ENCODE data around the gene TBC1D3L.
"Not testable (repeated sequence)": the region's sequence is repeated elsewhere in the genome, so short reads cannot be mapped to it uniquely, and the experiment has no call there.

Gene TBC1D3L

DNA sequence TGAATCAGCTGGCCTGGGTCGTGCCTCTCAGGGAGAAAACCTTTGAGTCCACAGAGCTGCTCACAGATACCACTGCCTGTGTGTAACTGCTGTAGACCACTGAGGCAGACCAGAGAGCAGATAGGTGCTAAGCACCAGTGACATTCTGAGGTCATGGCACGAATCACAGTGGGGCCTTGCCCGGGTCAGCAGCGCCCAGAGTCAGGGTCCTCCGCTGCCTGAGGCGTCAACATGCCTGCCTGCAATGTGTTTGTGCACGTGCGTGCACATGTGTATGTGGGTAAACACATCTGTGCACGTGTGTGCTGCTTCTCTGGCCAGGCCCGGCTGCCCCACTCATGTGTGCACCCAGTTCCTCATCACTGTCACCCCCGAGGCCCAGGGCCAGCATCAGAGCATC is at the start of gene TBC1D3L:
TBC1D3L (minus strand) TSS at position 101 of the 400 bp plus-strand sequence. CDS start 1,540 bp downstream, outside the sequence.
- not testable (repeated sequence) for DNase-seq (ENCODE audit: low read depth in 2 of 2)

DNA sequence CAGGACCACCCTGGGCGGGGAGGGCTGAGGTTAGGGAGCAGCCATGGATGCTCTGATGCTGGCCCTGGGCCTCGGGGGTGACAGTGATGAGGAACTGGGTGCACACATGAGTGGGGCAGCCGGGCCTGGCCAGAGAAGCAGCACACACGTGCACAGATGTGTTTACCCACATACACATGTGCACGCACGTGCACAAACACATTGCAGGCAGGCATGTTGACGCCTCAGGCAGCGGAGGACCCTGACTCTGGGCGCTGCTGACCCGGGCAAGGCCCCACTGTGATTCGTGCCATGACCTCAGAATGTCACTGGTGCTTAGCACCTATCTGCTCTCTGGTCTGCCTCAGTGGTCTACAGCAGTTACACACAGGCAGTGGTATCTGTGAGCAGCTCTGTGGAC is 14.8 kb upstream of the TBC1D3L start, which contains the start of gene TBC1D3D:
TBC1D3D (plus strand) TSS at position 301 of the 400 bp plus-strand sequence. CDS start 1,585 bp downstream, outside the sequence.
- DNase-seq (ENCODE audit: low read depth in 2 of 2), result not testable (repeated sequence)

Measured in stimulated activated CD8-positive, alpha-beta memory T cell treated with anti-CD3 and anti-CD28 coated beads, Interleukin-15, amount 100 ng/mL, for 4 hours (primary cell).